ENCODE results near the gene COX4I1. TPM values are rescaled to one million over a fixed set of nuclear protein-coding genes. Genes with fewer than 3 reads are reported as not detected.

COX4I1 gene
- total RNA-seq, 2 experiments from 2014 or later: 515 to 543 TPM

- Mint-ChIP-seq H3K4me1 (ENCODE audit: low read depth) (peaks cover 14% of the 10 kb centered on the region), H3K27ac (no peak overlapping the region), H3K36me3 (ENCODE audit: low read depth) (peaks cover 2% of the 10 kb centered on the region), H3K27me3 (peaks cover 22% of the 10 kb centered on the region), H3K9me3 (peaks cover 2% of the 10 kb centered on the region), H3K4me3 (no peak overlapping the region)
- ATAC-seq: no peak
- CTCF ChIA-PET: no interaction called here
- TF ChIP-seq, protein P1, sequence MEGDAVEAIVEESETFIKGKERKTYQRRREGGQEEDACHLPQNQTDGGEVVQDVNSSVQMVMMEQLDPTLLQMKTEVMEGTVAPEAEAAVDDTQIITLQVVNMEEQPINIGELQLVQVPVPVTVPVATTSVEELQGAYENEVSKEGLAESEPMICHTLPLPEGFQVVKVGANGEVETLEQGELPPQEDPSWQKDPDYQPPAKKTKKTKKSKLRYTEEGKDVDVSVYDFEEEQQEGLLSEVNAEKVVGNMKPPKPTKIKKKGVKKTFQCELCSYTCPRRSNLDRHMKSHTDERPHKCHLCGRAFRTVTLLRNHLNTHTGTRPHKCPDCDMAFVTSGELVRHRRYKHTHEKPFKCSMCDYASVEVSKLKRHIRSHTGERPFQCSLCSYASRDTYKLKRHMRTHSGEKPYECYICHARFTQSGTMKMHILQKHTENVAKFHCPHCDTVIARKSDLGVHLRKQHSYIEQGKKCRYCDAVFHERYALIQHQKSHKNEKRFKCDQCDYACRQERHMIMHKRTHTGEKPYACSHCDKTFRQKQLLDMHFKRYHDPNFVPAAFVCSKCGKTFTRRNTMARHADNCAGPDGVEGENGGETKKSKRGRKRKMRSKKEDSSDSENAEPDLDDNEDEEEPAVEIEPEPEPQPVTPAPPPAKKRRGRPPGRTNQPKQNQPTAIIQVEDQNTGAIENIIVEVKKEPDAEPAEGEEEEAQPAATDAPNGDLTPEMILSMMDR (IDR thresholded peaks at IDR 0.05): no peak
- POLR2A ChIA-PET: interaction anchor here (0.7 kb wide), 1 partner anchor 9 kb away, joined by 3 read pairs; no protein-coding TSS in a partner anchor
- intact Hi-C loops (cut with micrococcal nuclease): no loop called here
- no peak for DNase-seq
These were observed 28.7 kb downstream of the COX4I1 start for GRCh38 chr16:85828166-85828565.

GRCh38 chr16:85829171-85829719 is 29.8 kb downstream of the COX4I1 start:
- peaks cover 3% of the 10 kb centered on the region for H3K9me3 Mint-ChIP-seq
- TF ChIP-seq, protein P1 (IDR thresholded peaks at IDR 0.05): no peak
- H3K36me3 Mint-ChIP-seq (ENCODE audit: low read depth): peaks cover 2% of the 10 kb centered on the region
- ATAC-seq (no peak), DNase-seq (no peak)
- H3K27ac Mint-ChIP-seq: no peak overlapping the region
- peaks cover 27% of the 10 kb centered on the region for H3K27me3 Mint-ChIP-seq
- ChIA-PET POLR2A (interaction anchor here (0.7 to 1.4 kb wide), 2 partner anchors 8 to 70 kb away, joined by 3 to 4 read pairs; partner anchors contain the start of gene IRF8), CTCF (interaction anchor here (1.4 to 2.3 kb wide), 2 partner anchors 8 to 73 kb away, joined by 3 to 12 read pairs; no protein-coding TSS in a partner anchor)
- H3K4me3 Mint-ChIP-seq: no peak overlapping the region
- H3K4me1 Mint-ChIP-seq (ENCODE audit: low read depth): peaks cover 14% of the 10 kb centered on the region
- intact Hi-C loops (cut with micrococcal nuclease): no loop called here

GRCh38 chr16:85829751-85830445 is 30.4 kb downstream of the COX4I1 start:
- CTCF ChIA-PET: interaction anchor here (1.4 to 2.3 kb wide), 2 partner anchors 8 to 72 kb away, joined by 3 to 12 read pairs; no protein-coding TSS in a partner anchor
- POLR2A ChIA-PET: interaction anchor here (0.6 to 1.4 kb wide), 2 partner anchors 68 to 70 kb away, joined by 3 to 4 read pairs; partner anchors contain the start of gene IRF8
- Mint-ChIP-seq H3K36me3 (ENCODE audit: low read depth) (peaks cover 2% of the 10 kb centered on the region), H3K4me3 (no peak overlapping the region), H3K27ac (no peak overlapping the region), H3K27me3 (peaks cover 29% of the 10 kb centered on the region), H3K4me1 (ENCODE audit: low read depth) (peaks cover 14% of the 10 kb centered on the region), H3K9me3 (peaks cover 3% of the 10 kb centered on the region)
- no peak for DNase-seq
- TF ChIP-seq, protein P1 (IDR thresholded peaks at IDR 0.05): no peak
- no peak for ATAC-seq
- intact Hi-C loops (cut with micrococcal nuclease): no loop called here

- H3K36me3 Mint-ChIP-seq (ENCODE audit: low read depth): peaks cover 2% of the 10 kb centered on the region
- CTCF ChIA-PET: interaction anchor here (2.3 kb wide), 1 partner anchor 9 kb away, joined by 12 read pairs; no protein-coding TSS in a partner anchor
- peaks cover 14% of the 10 kb centered on the region for H3K4me1 Mint-ChIP-seq (ENCODE audit: low read depth)
- TF ChIP-seq, protein P1 (IDR thresholded peaks at IDR 0.05): no peak
- H3K27me3 Mint-ChIP-seq: peaks cover 32% of the 10 kb centered on the region
- no peak overlapping the region for H3K4me3 Mint-ChIP-seq
- ATAC-seq (no peak), DNase-seq (no peak)
- peaks cover 3% of the 10 kb centered on the region for H3K9me3 Mint-ChIP-seq
- no peak overlapping the region for H3K27ac Mint-ChIP-seq
- POLR2A ChIA-PET: no interaction called here
- intact Hi-C loops (cut with micrococcal nuclease): no loop called here
These were observed 31.3 kb downstream of the COX4I1 start for GRCh38 chr16:85830821-85831220.

Data from activated CD8-positive, alpha-beta T cell treated with anti-CD3 and anti-CD28 coated beads for 36 hours (primary cell).